ENCODE measurements around the gene CDKN1C.

Gene CDKN1C

DNA sequence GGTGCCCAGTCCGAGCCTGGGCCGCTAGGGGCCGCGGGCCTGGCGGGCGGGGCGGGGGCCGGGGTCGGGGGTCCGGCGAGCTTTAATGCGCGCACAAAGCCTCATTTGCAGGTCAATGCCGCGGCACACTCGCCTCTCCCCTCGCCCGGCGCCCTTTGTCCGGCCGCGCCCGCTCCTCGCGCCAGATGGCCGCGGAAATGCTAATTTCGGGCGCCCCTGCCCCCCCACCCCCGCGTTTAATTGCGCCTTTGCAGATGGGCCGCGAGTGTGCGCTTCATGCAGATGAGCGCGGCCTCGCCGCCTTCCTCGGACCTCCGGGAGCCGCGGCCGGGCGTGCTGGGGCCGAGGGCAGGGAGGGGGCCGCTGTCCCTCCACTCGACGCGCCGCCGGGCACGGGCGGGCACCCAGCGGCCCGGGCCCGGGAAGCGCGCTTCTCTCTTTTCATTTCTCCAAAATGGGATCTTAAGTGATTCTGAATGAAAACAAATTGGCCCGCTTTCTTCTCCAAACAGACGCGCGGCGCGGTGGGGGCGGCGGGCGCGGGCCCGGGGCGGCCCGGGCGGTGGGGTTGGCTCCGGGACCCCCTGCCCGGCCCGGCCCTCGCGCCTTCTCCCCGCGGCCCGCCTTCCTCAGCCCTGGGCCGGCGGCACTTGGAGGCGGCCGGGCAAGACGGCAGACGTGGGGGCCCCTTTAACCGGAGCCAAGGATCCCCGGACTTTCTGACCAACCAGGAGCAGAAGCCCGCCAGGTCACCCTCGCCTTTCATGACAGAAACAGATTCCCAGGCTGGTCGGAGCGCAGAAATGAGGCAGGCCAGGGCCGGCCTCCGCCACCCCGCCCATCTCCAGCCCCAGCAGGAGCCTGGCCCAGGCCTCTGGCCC, 22.9 kb downstream of the CDKN1C start:
- H3K4me3 ChIP-seq (ENCODE audit: low read depth, low read length) = no peak overlapping the region
- TF ChIP-seq, protein P1, sequence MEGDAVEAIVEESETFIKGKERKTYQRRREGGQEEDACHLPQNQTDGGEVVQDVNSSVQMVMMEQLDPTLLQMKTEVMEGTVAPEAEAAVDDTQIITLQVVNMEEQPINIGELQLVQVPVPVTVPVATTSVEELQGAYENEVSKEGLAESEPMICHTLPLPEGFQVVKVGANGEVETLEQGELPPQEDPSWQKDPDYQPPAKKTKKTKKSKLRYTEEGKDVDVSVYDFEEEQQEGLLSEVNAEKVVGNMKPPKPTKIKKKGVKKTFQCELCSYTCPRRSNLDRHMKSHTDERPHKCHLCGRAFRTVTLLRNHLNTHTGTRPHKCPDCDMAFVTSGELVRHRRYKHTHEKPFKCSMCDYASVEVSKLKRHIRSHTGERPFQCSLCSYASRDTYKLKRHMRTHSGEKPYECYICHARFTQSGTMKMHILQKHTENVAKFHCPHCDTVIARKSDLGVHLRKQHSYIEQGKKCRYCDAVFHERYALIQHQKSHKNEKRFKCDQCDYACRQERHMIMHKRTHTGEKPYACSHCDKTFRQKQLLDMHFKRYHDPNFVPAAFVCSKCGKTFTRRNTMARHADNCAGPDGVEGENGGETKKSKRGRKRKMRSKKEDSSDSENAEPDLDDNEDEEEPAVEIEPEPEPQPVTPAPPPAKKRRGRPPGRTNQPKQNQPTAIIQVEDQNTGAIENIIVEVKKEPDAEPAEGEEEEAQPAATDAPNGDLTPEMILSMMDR (IDR thresholded peaks at IDR 0.05; ENCODE audit: low read depth, low read length) = no peak
- no peak for TF ChIP-seq MYC (IDR thresholded peaks at IDR 0.05; ENCODE audit: low read depth, low read length)
- DNase-seq (ENCODE audit: low read depth) = no peak

DNA sequence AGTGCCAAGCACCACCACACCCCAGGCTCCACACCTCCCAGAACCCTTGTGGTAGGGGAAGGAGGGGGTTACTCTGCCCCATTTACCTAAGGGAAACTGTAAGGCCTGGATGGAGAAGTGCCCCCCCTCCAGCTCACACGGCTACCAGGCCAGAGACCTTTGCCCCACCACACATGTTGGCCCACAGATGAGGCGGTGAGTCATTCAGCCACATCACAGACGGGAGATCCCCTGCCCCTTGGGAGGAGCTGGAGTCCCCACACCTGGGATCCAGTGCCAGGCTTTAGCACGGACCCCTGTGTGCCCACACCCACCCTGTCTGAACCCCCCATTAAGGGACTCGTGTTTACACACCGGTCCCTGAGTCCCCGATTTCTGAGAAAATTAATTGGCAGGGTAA, 24.9 kb downstream of the CDKN1C start:
- DNase-seq (ENCODE audit: low read depth) = peak; percentile 56
- no peak overlapping the region for H3K4me3 ChIP-seq (ENCODE audit: low read depth, low read length)
- TF ChIP-seq MYC (IDR thresholded peaks at IDR 0.05; ENCODE audit: low read depth, low read length) (no peak), POLR2A (IDR thresholded peaks at IDR 0.05; ENCODE audit: extremely low read depth, insufficient read length) (no peak)
- TF ChIP-seq, protein P2, sequence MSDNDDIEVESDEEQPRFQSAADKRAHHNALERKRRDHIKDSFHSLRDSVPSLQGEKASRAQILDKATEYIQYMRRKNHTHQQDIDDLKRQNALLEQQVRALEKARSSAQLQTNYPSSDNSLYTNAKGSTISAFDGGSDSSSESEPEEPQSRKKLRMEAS (IDR thresholded peaks at IDR 0.05; ENCODE audit: low read depth, low read length) = no peak
- TF ChIP-seq, protein P1 (IDR thresholded peaks at IDR 0.05; ENCODE audit: low read depth, low read length) = no peak

DNA sequence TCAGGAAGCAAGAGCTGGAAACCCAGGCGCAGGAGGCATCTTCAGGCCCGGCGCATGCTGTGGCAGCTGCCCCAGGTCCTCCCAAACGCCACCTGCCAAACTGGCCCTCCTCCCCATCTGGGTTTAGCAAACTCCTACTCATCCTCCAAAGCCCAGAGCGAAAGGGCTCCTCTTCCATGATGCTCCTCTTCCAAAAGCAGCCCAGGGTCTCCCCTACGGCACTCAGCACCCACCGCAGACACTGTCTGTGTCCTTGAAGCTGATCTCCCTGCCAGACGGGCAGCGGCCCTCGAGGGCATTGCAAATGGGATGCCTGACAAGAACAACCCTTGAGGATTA, 25.9 kb downstream of the CDKN1C start:
- TF ChIP-seq, protein P2 (IDR thresholded peaks at IDR 0.05; ENCODE audit: low read depth, low read length) = no peak
- TF ChIP-seq, protein P1 (IDR thresholded peaks at IDR 0.05; ENCODE audit: low read depth, low read length) = no peak
- no peak for TF ChIP-seq MYC (IDR thresholded peaks at IDR 0.05; ENCODE audit: low read depth, low read length)
- TF ChIP-seq POLR2A (IDR thresholded peaks at IDR 0.05; ENCODE audit: extremely low read depth, insufficient read length) = no peak
- H3K4me3 ChIP-seq (ENCODE audit: low read depth, low read length) = no peak overlapping the region
- no peak for DNase-seq (ENCODE audit: low read depth)

DNA sequence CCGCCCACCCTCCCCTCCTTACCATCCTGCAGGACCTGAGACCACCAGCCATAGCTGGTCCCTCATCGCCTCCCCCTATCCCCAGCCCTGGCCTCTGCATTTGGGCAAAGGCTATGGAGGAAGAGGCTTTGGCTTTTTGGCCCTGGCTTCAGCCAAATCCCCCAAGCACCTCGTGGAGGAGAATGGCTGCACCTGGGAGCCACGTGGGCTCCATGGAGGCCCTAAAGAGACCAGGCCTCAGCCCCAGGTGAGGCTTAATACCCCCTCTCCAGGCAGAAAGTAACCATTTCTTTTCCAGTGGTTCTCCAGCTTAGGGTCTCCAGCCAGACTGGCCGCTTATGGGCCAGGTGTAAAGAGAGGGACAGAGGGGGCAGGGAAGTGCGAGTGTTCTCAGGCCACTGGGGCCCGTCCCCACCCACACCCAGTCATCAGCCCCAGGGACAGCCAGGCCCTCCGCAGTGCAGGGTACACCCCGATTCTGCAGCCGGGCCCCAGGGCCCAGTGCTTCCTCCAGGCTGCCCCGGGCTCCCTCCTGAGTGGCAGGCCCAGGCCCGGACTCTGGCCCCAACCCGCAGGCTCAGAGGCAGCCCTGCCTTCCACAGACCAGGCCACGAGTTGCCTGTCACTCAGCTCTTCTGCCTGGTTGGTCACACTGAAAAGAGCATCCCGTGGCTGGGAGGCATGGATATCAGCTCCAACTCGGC, 26.4 kb downstream of the CDKN1C start:
- no peak for DNase-seq (ENCODE audit: low read depth)
- H3K4me3 ChIP-seq (ENCODE audit: low read depth, low read length) = no peak overlapping the region
- TF ChIP-seq POLR2A (IDR thresholded peaks at IDR 0.05; ENCODE audit: extremely low read depth, insufficient read length) (no peak), MYC (IDR thresholded peaks at IDR 0.05; ENCODE audit: low read depth, low read length) (no peak)
- TF ChIP-seq, protein P1 (IDR thresholded peaks at IDR 0.05; ENCODE audit: low read depth, low read length) = no peak
- TF ChIP-seq, protein P2 (IDR thresholded peaks at IDR 0.05; ENCODE audit: low read depth, low read length) = no peak

DNA sequence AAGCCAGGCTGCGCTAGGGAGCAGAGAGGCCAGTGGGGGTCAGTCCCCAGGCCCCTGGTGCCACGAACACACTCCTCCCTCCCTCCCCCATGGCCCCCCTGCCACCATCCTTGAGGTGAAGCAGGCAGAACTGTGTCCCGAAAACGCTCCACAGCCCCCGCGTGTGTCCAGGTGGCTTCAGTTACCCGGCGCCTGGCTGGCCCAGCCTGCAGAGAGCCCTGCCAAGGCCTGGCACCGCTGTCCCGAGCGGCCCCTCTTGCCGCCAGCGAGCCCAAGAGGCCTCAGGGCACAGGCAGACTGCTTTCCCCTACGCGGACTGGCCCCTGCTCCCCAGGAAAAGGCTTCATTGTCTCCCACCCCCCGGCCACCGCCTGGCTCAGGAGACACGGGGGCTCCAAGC, 27.7 kb downstream of the CDKN1C start:
- TF ChIP-seq MYC (IDR thresholded peaks at IDR 0.05; ENCODE audit: low read depth, low read length) = no peak
- no peak for TF ChIP-seq POLR2A (IDR thresholded peaks at IDR 0.05; ENCODE audit: extremely low read depth, insufficient read length)
- TF ChIP-seq, protein P1 (IDR thresholded peaks at IDR 0.05; ENCODE audit: low read depth, low read length) = no peak
- TF ChIP-seq, protein P2 (IDR thresholded peaks at IDR 0.05; ENCODE audit: low read depth, low read length) = no peak
- no peak for DNase-seq (ENCODE audit: low read depth)
- H3K4me3 ChIP-seq (ENCODE audit: low read depth, low read length) = no peak overlapping the region
